K562 (cell line): ENCODE results near the gene HPS5. TPM values are rescaled to one million over a fixed set of nuclear protein-coding genes. Genes with fewer than 3 reads are reported as not detected.

Experiments
- ATAC-seq: fragments of 200-7000 bp; cut with Tn5 transposase; 3 replicates; pipeline ENCODE4 v1.9.1; 2020; ENCODE audit warnings: moderate library complexity
- BruUV-seq: library from RNA; stranded (reverse); fragments of 400-500 nt; replicated peaks from 2 replicates; lab custom pipeline; 2021; lab: Mats Ljungman, UMichigan
- CTCF ChIA-PET: fragments of 300-600 bp; formaldehyde crosslinking; extraction: SDS; loops from one replicate; lab custom pipeline; 2021; ENCODE audit warnings: low intra/inter-chr PET ratio; lab: Yijun Ruan, JAX
- POLR2A ChIA-PET: fragments of 300-600, 350-650 bp; sonication (Branson Sonifier 250); formaldehyde crosslinking; extraction: SDS; loops from one replicate; lab custom pipeline; 2021; ENCODE audit warnings: antibody characterized with exemption, inconsistent platforms; lab: Yijun Ruan, JAX
- DNase-seq, 4 experiments: peaks; one replicate each; pipeline versions ENCODE4 v3.0.0 to v3.0.0-alpha.2; 2011 to 2018; ENCODE audit warnings: low spot score in 3 of 4, mixed read lengths in 3 of 4; ENCODE audit errors: extremely low read depth in 1 of 4
- FAIRE-seq: peaks from 2 replicates; lab custom pipeline; 2011; peaks lifted over from hg19 to GRCh38; lab: Jason Lieb, UNC
- H2AFZ ChIP-seq: 2 replicates; pipeline ENCODE4 v1.6.0; 2011; ENCODE audit warnings: low read depth, low read length, control low read depth, inconsistent platforms
- H3K27ac ChIP-seq: fragments of 200-600 bp; 3 replicates; pipeline ENCODE4 v1.8.0; 2011; ENCODE audit warnings: low read depth, mild to moderate bottlenecking, control low read depth, inconsistent platforms, low read length, moderate library complexity, mixed read lengths; ENCODE audit errors: extremely low read depth
- H3K27me3 ChIP-seq, 2 experiments: fragments of 300-600 bp in 1 of 2; 2 replicates in 1 of 2; 3 replicates in 1 of 2; pipeline versions ENCODE4 v1.6.0 to v1.8.0; 2011; ENCODE audit warnings: inconsistent platforms in 2 of 2, low read length in 2 of 2, mild to moderate bottlenecking in 1 of 2, mixed read lengths in 1 of 2, moderate library complexity in 1 of 2; ENCODE audit not compliant: control insufficient read depth in 2 of 2, insufficient read depth in 2 of 2
- H3K36me3 ChIP-seq: fragments of 300-600 bp; 3 replicates; pipeline ENCODE4 v1.8.0; 2011; ENCODE audit warnings: mild to moderate bottlenecking, low read length, inconsistent platforms; ENCODE audit not compliant: control insufficient read depth, insufficient read depth
- H3K4me1 ChIP-seq, 2 experiments: fragments of 200-600 bp in 1 of 2; replicated peaks in 1 of 2; 2 replicates in 1 of 2; 3 replicates in 1 of 2; pipeline versions ENCODE4 v1.5.1 to v1.8.0; 2011; ENCODE audit warnings: inconsistent platforms in 2 of 2, low read length in 2 of 2, mild to moderate bottlenecking in 1 of 2, mixed read lengths in 1 of 2, moderate library complexity in 1 of 2; ENCODE audit not compliant: control insufficient read depth in 2 of 2, insufficient read depth in 2 of 2
- H3K4me2 ChIP-seq: 2 replicates; pipeline ENCODE4 v1.6.1; 2011; ENCODE audit warnings: low read length, control low read depth, inconsistent platforms, mixed read lengths; ENCODE audit not compliant: insufficient read depth
- H3K4me3 ChIP-seq: fragments of 200-600 bp; sonication (generic), shearing (Covaris generic); 2 replicates; pipeline ENCODE4 v1.5.1; 2016; ENCODE audit warnings: control low read depth, inconsistent platforms
- H3K79me2 ChIP-seq: fragments of 200-600 bp; 3 replicates; pipeline ENCODE4 v1.8.0; 2011; ENCODE audit warnings: low read length, inconsistent platforms; ENCODE audit not compliant: control insufficient read depth, insufficient read depth
- H3K9ac ChIP-seq, 2 experiments: 2 replicates each; pipeline versions ENCODE4 v1.6.0 to v1.6.1; 2011; ENCODE audit warnings: low read depth in 2 of 2, low read length in 2 of 2, control low read depth in 1 of 2, inconsistent platforms in 1 of 2, mild to moderate bottlenecking in 1 of 2, mixed read lengths in 1 of 2; ENCODE audit not compliant: insufficient read depth in 1 of 2
- H3K9me1 ChIP-seq: one replicate; pipeline ENCODE4 v1.6.0; 2011; ENCODE audit warnings: inconsistent platforms, mild to moderate bottlenecking, low read length, moderate library complexity; ENCODE audit not compliant: control insufficient read depth, insufficient read depth
- H3K9me3 ChIP-seq: replicated peaks from 2 replicates; pipeline ENCODE4 v1.5.1; 2011; ENCODE audit warnings: low read depth, low read length, inconsistent platforms; ENCODE audit not compliant: control insufficient read depth, insufficient read depth
- H4K20me1 ChIP-seq: replicated peaks from 2 replicates; pipeline ENCODE4 v1.6.1; 2011; ENCODE audit warnings: low read length, inconsistent platforms, mixed read lengths; ENCODE audit not compliant: control insufficient read depth, insufficient read depth
- ARNT ChIP-seq, 2 experiments: fragments of 450-650 bp; IDR thresholded peaks; 2 replicates each; pipeline ENCODE4 v1.6.1; 2016; ENCODE audit warnings: mild to moderate bottlenecking in 1 of 2
- L3MBTL2 ChIP-seq: fragments of 450-650 bp; IDR thresholded peaks from 2 replicates; pipeline ENCODE4 v1.6.1; 2016; ENCODE audit warnings: mild to moderate bottlenecking, moderate library complexity
- MCM5 ChIP-seq: fragments of 450-650 bp; IDR thresholded peaks from 2 replicates; pipeline ENCODE4 v1.6.1; 2016; ENCODE audit warnings: low read depth
- POLR2G ChIP-seq: fragments of 200-400 bp; formaldehyde crosslinking; IDR thresholded peaks from 2 replicates; pipeline ENCODE4 v1.6.1; 2017; ENCODE audit warnings: low read depth, mild to moderate bottlenecking, antibody characterized with exemption, low read length, moderate library complexity
- PRMT5 ChIP-seq: sonication (generic); formaldehyde crosslinking; IDR thresholded peaks from 2 replicates; pipeline ENCODE4 v1.5.0; 2020; ENCODE audit warnings: missing genetic modification reagents
- SMARCC2 ChIP-seq: fragments of 450-650 bp; IDR thresholded peaks from 2 replicates; pipeline ENCODE4 v1.6.1; 2017; ENCODE audit warnings: antibody characterized with exemption, moderate library complexity, mild to moderate bottlenecking, low read depth
- ZNF133 ChIP-seq: fragments of 250-450 bp; sonication (Bioruptor Pico); IDR thresholded peaks from 2 replicates; pipeline ENCODE4 v1.4.0; 2020; ENCODE audit warnings: mild to moderate bottlenecking
- ZNF224 ChIP-seq: sonication (generic); formaldehyde crosslinking; IDR thresholded peaks from 2 replicates; pipeline ENCODE4 v1.8.0; 2022; ENCODE audit warnings: mild to moderate bottlenecking, missing genetic modification reagents
- WGBS: fragments of 100-300 bp; shearing (Covaris generic); methylation state at CpG from one replicate; pipeline ENCODE4 v1.1.6; 2016; ENCODE audit warnings: low coverage, mixed read lengths; ENCODE audit not compliant: insufficient coverage; ENCODE audit errors: missing lambda C conversion rate; 5-methylcytosine and 5-hydroxymethylcytosine counted together
- in situ Hi-C: fragments of 300-500 bp; cut with MboI; formaldehyde crosslinking; loops from 4 replicates; pipeline ENCODE4 v1.15.0; 2018; ENCODE audit warnings: inconsistent platforms, mixed read lengths
- intact Hi-C: fragments of 100-400 bp; cut with micrococcal nuclease; formaldehyde crosslinking; loops from 2 replicates; pipeline ENCODE4 v1.14.2; 2022
- polyA plus RNA-seq, 8 experiments: library from polyadenylated mRNA; depleted of rRNA in 4 of 8; stranded (reverse) in 5 of 8; unstranded in 3 of 8; fragments of >200 nt; fragmentation: Nextera tagmentation in 2 of 8; fragmentation: Illumina TruSeq in 1 of 8; extraction: Ambion mirVana in 2 of 8; extraction: Trizol in 1 of 8; gene quantifications; 2 replicates each; pipeline versions ENCODE4 v1.2.1 to v1.2.3, GENCODE V29; 2011 to 2014; ENCODE audit warnings: inconsistent platforms in 1 of 8, missing spikeins in 1 of 8
- total RNA-seq, 7 experiments: library from RNA; depleted of rRNA in 6 of 7; stranded (reverse); fragments of >200 nt in 6 of 7; fragmentation: Illumina TruSeq in 2 of 7; extraction: Trizol in 2 of 7; gene quantifications; 2 replicates each; pipeline versions ENCODE4 v1.2.1 to v1.2.3, GENCODE V29; 2011 to 2021; ENCODE audit warnings: low replicate concordance in 1 of 7

HPS5 gene
- total and polyA plus RNA-seq, 9 of the 15 experiments (the other 6 are each of a cell fraction or from before 2014, with no cell fraction given): 12.2 to 28.1 (median 16.8) TPM

DNA sequence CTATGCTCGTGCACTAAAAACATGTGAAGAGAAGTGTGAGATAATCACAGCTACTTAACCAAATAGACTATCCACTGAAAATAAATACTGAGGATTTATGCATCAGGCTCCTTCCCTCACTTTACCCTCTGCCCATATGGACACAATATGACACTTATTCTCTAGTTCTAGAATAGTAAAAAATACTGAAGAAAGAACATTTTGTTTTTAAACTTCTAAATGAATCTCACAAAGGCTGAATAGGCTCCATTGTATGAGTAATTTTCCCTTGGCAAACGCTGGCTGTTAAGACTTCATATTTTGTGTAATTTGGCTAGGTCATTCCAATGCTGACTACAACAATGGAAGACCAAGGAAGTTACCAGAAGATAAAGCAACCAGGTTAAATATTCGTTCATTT is 9.9 kb downstream of the HPS5 start (continued):
- TF ChIP-seq MCM5: no peak
- no peak for TF ChIP-seq POLR2G

DNA sequence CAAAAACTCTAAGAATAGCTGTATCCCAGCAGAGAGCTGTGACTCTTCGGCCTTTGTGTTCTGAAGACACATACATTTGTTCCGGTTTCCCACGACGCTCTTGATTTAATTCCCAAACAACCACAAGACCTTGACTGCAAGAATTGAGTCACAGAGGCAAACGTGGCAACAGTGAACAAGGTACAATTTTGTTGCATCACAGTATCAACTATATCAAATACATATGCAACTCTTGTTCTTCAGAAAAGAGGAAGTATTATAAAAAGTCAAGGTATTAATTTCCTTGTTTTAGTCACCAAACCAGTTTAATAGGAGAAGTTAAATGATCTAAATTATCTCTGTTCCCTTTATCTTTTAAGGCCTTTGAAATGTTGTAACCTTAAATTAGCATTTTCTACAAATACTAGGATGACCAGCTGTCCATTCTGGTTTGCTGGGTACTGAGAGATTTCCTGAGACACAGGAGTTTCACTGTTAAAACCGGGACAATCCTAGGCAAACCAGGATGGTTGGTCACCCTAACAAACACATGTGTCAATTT is 11.1 kb downstream of the HPS5 start:
- POLR2A ChIA-PET: no interaction called here
- intact Hi-C loops (no loop called here), in situ Hi-C loops (no loop called here)
- CTCF ChIA-PET: no interaction called here
- ATAC-seq (no peak), DNase-seq (no peak), FAIRE-seq (no peak)
- BruUV-seq: no TSS peak
- Histone ChIP-seq H3K79me2 (peaks cover 29% of the 10 kb centered on the region), H4K20me1 (no peaks in the 10 kb centered on the region), H3K36me3 (peaks cover 72% of the 10 kb centered on the region), H3K4me2 (no peak overlapping the region), H3K9me1 (no peaks in the 10 kb centered on the region), H3K27me3 (no peaks in the 10 kb centered on the region), H3K9ac (no peak overlapping the region), H3K9me3 (no peaks in the 10 kb centered on the region), H3K4me3 (no peak overlapping the region), H3K27ac (no peak overlapping the region), H3K4me1 (peaks cover 8 to 19% of the 10 kb centered on the region in 2 experiments; a peak in 3 of 5 replicates), H2AFZ (no peak overlapping the region)
- 85% methylated on average over 6 of the region's 6 CpGs for WGBS
- TF ChIP-seq ZNF133 (CRISPR knock-in tag) (no peak), L3MBTL2 (no peak), PRMT5 (CRISPR knock-in tag) (no peak), ZNF224 (CRISPR knock-in tag) (no peak), SMARCC2 (no peak), ARNT (IDR thresholded peaks at IDR 0.05) (no peak)
